H1 (cell line): ENCODE results near the gene SAMD4A.

Experiments
- BACH1 ChIP-seq: IDR thresholded peaks from 2 replicates; pipeline ENCODE4 v1.6.1; 2012; ENCODE audit warnings: low read length, improper control_type of control experiment
- BRCA1 ChIP-seq: IDR thresholded peaks from 2 replicates; pipeline ENCODE4 v1.6.1; 2012; ENCODE audit warnings: low read depth, low read length, improper control_type of control experiment
- CHD2 ChIP-seq: IDR thresholded peaks from 2 replicates; pipeline ENCODE4 v1.6.1; 2012; ENCODE audit warnings: low read length, improper control_type of control experiment
- CTCF ChIP-seq, 3 experiments: IDR thresholded peaks; 1 replicate in 2 of 3; 2 replicates in 1 of 3; pipeline versions ENCODE4 v1.5.1 to v1.6.1; 2011; ENCODE audit warnings: low read length in 3 of 3, mild to moderate bottlenecking in 3 of 3, inconsistent platforms in 2 of 3, low read depth in 1 of 3, moderate library complexity in 1 of 3; ENCODE audit not compliant: insufficient read depth in 1 of 3; ENCODE audit errors: control extremely low read depth in 1 of 3
- JUN ChIP-seq: IDR thresholded peaks from 2 replicates; pipeline ENCODE4 v1.6.1; 2011; ENCODE audit warnings: low read depth, mild to moderate bottlenecking, improper control_type of control experiment, low read length
- MAFK ChIP-seq: IDR thresholded peaks from 2 replicates; pipeline ENCODE4 v1.6.1; 2012; ENCODE audit warnings: low read depth, mild to moderate bottlenecking, improper control_type of control experiment, low read length
- POLR2A ChIP-seq, 2 experiments: IDR thresholded peaks; 1 replicate in 1 of 2; 2 replicates in 1 of 2; pipeline ENCODE4 v1.6.1; 2011; ENCODE audit warnings: low read depth in 2 of 2, low read length in 2 of 2, mild to moderate bottlenecking in 2 of 2; ENCODE audit errors: control extremely low read depth in 1 of 2
- RNF2 ChIP-seq: fragments of 200-900, 300-1000 bp; sonication (generic); IDR thresholded peaks from 2 replicates; pipeline ENCODE4 v1.7.1; 2016; ENCODE audit warnings: borderline replicate concordance, low read depth, mild to moderate bottlenecking, antibody characterized with exemption, low read length; ENCODE audit not compliant: poor library complexity, severe bottlenecking; ENCODE audit errors: missing control alignments
- SIN3A ChIP-seq, 2 experiments: IDR thresholded peaks in 1 of 2; conservative IDR thresholded peaks in 1 of 2; 2 replicates each; pipeline ENCODE4 v1.6.1; 2011 to 2012; ENCODE audit warnings: low read length in 2 of 2, improper control_type of control experiment in 1 of 2, low read depth in 1 of 2, mild to moderate bottlenecking in 1 of 2
- SP1 ChIP-seq: IDR thresholded peaks from 2 replicates; pipeline ENCODE4 v1.6.1; 2011; ENCODE audit warnings: low read depth, low read length
- YY1 ChIP-seq: IDR thresholded peaks from 2 replicates; pipeline ENCODE4 v1.6.1; 2011; ENCODE audit warnings: low read depth, mild to moderate bottlenecking, low read length

- TF ChIP-seq SP1 (no peak), POLR2A (IDR thresholded peaks at IDR 0.05; ENCODE audit: control extremely low read depth in 1 of 2, low read depth in 2 of 2, low read length in 2 of 2) (no peak), CTCF (IDR thresholded peaks at IDR 0.05; ENCODE audit: control extremely low read depth in 1 of 3, insufficient read depth in 1 of 3, low read depth in 1 of 3, low read length in 3 of 3) (no peak), SIN3A (conservative IDR thresholded peaks at IDR 0.05 in 1 of 2, IDR thresholded peaks at IDR 0.05 in 1 of 2; ENCODE audit: low read depth in 1 of 2, low read length in 2 of 2) (no peak), BRCA1 (no peak), MAFK (no peak), YY1 (no peak), CHD2 (no peak), BACH1 (no peak), JUN (no peak), RNF2 (no peak)
Observed at GRCh38 chr14:54768501-54769129, 201.7 kb downstream of the SAMD4A start.
